ENCODE measurements around the gene BOK. TPM values are rescaled to one million over a fixed set of nuclear protein-coding genes. Genes with fewer than 3 reads are reported as not detected.
"Not testable (repeated sequence)": the region's sequence is repeated elsewhere in the genome, so short reads cannot be mapped to it uniquely, and the experiment has no call there.

Gene BOK
- total and polyA plus RNA-seq, 2 of the 4 experiments (the other 2 are of a cell fraction): 13.3 to 34.4 TPM

DNA sequence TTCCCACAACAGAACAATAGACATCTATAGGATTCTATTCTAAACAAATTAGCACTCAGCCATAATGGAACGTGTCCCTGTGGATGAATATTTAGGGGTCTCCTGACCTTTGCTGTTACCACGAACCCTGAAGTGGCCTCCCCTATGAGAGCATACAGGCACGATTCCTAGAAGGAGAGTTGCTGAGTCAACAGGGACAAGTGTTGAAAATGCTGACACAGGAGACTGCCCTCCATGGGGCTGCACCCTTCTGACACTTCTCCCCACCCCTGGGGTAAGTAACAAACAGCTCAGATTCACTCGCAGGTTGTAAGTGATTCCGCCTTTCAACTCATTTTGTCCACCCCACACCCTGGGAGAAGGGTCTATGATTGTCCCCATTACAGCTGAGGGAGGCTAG, 36.1 kb upstream of the BOK start:
- in situ Hi-C loops (cut with MboI; ENCODE audit: low sequenced_read_pairs): no loop called here
- DNase-seq (no peak), ATAC-seq (ENCODE audit: low read depth) (no peak)
- intact Hi-C loops (cut with micrococcal nuclease): no loop called here
- Histone ChIP-seq H4K8ac (ENCODE audit: low read depth in 2 of 2, low read length in 2 of 2) (no peak overlapping the region), H4K5ac (ENCODE audit: low read depth, low read length) (no peak overlapping the region), H2AK5ac (ENCODE audit: low read depth, low read length) (no peak overlapping the region), H3K4me1 (ENCODE audit: control insufficient read depth, insufficient read depth, low read length) (no peaks in the 10 kb centered on the region), H3K27me3 (ENCODE audit: control insufficient read depth, insufficient read depth, low read length) (no peaks in the 10 kb centered on the region; the same call in 1 of the 2 replicates), H3K4me3 (ENCODE audit: insufficient read depth, low read depth, low read length) (no peak overlapping the region), H3K4ac (ENCODE audit: low read depth, low read length) (no peak overlapping the region), H3K9me1 (ENCODE audit: insufficient read depth, low read length) (no peaks in the 10 kb centered on the region), H3K4me2 (ENCODE audit: low read depth, low read length) (no peak overlapping the region), H3K23ac (ENCODE audit: low read depth, low read length) (0 out of 2 replicates have a peak overlapping the region, but pooled peaks have one; percentile 2), H2BK15ac (ENCODE audit: low read depth, low read length) (no peak overlapping the region), H3K14ac (replicated peaks; ENCODE audit: low read depth, low read length) (no peak overlapping the region), H3K9me3 (ENCODE audit: control insufficient read depth, insufficient read depth, low read length) (peaks cover 2% of the 10 kb centered on the region; the same call in 1 of the 2 replicates), H3K9ac (ENCODE audit: low read depth, low read length) (no peak overlapping the region), H2BK20ac (ENCODE audit: low read depth, low read length) (no peak overlapping the region), H2AFZ (replicated peaks; ENCODE audit: low read length, poor library complexity) (no peak overlapping the region), H2BK120ac (ENCODE audit: low read depth, low read length) (no peak overlapping the region), H2AK9ac (replicated peaks; ENCODE audit: low read depth, low read length, poor library complexity) (no peak overlapping the region), H3K79me1 (ENCODE audit: low read depth in 1 of 2, low read length in 2 of 2) (no peaks in the 10 kb centered on the region), H4K20me1 (ENCODE audit: insufficient read depth, low read length) (no peaks in the 10 kb centered on the region), H4K91ac (ENCODE audit: insufficient read depth, low read depth, low read length) (no peak overlapping the region), H3K18ac (ENCODE audit: low read depth, low read length) (no peak overlapping the region), H2BK5ac (ENCODE audit: low read depth, low read length, poor library complexity, severe bottlenecking) (no peak overlapping the region), H3K56ac (ENCODE audit: extremely low read depth, insufficient read depth, low read length) (no peak overlapping the region), H3K36me3 (ENCODE audit: control insufficient read depth, insufficient read depth, low read length) (no peaks in the 10 kb centered on the region), H3K27ac (ENCODE audit: insufficient read depth, low read length) (no peak overlapping the region)
- ChIA-PET POLR2A (ENCODE audit: unreplicated experiment) (no interaction called here), CTCF (no interaction called here)
- no CpG with 5 or more reads among the region's 5 CpGs for WGBS, 2 experiments (ENCODE audit: extremely low coverage in 2 of 2, insufficient read length in 1 of 2)
- TF ChIP-seq BHLHE40 (IDR thresholded peaks at IDR 0.05; ENCODE audit: low read depth, low read length) (no peak), MAFK (IDR thresholded peaks at IDR 0.05; ENCODE audit: low read depth, low read length) (peak; percentile 38; the same call in 1 of the 2 replicates)
- dilution Hi-C loops (cut with HindIII; ENCODE audit: low sequenced_read_pairs, unreplicated experiment): no loop called here
- BruUV-seq (replicated peaks): no TSS peak

GRCh38 chr2:241525818-241526780, 32.4 kb upstream of the BOK start:
- H2BK5ac ChIP-seq (ENCODE audit: low read depth, low read length, poor library complexity, severe bottlenecking); H2AK9ac ChIP-seq (replicated peaks; ENCODE audit: low read depth, low read length, poor library complexity); H4K5ac ChIP-seq (ENCODE audit: low read depth, low read length); H3K9me3 ChIP-seq (ENCODE audit: control insufficient read depth, insufficient read depth, low read length); H3K23ac ChIP-seq (ENCODE audit: low read depth, low read length); H3K79me1 ChIP-seq (ENCODE audit: low read depth in 1 of 2, low read length in 2 of 2); in situ Hi-C loops (cut with MboI; ENCODE audit: low sequenced_read_pairs); POLR2A ChIA-PET (ENCODE audit: unreplicated experiment); H2AK5ac ChIP-seq (ENCODE audit: low read depth, low read length); H3K9ac ChIP-seq (ENCODE audit: low read depth, low read length); H3K4me3 ChIP-seq (ENCODE audit: insufficient read depth, low read depth, low read length); dilution Hi-C loops (cut with HindIII; ENCODE audit: low sequenced_read_pairs, unreplicated experiment); H4K8ac ChIP-seq (ENCODE audit: low read depth in 2 of 2, low read length in 2 of 2); H2BK20ac ChIP-seq (ENCODE audit: low read depth, low read length); H3K9me1 ChIP-seq (ENCODE audit: insufficient read depth, low read length); CTCF ChIA-PET; H4K91ac ChIP-seq (ENCODE audit: insufficient read depth, low read depth, low read length); H3K4me1 ChIP-seq (ENCODE audit: control insufficient read depth, insufficient read depth, low read length); H3K56ac ChIP-seq (ENCODE audit: extremely low read depth, insufficient read depth, low read length); DNase-seq; intact Hi-C loops (cut with micrococcal nuclease); H2AFZ ChIP-seq (replicated peaks; ENCODE audit: low read length, poor library complexity); H2BK120ac ChIP-seq (ENCODE audit: low read depth, low read length); H2BK15ac ChIP-seq (ENCODE audit: low read depth, low read length); H3K27me3 ChIP-seq (ENCODE audit: control insufficient read depth, insufficient read depth, low read length); H3K36me3 ChIP-seq (ENCODE audit: control insufficient read depth, insufficient read depth, low read length); ATAC-seq (ENCODE audit: low read depth); H3K14ac ChIP-seq (replicated peaks; ENCODE audit: low read depth, low read length); BruUV-seq (replicated peaks); H3K27ac ChIP-seq (ENCODE audit: insufficient read depth, low read length); H4K20me1 ChIP-seq (ENCODE audit: insufficient read depth, low read length); H3K4me2 ChIP-seq (ENCODE audit: low read depth, low read length); H3K4ac ChIP-seq (ENCODE audit: low read depth, low read length); H3K18ac ChIP-seq (ENCODE audit: low read depth, low read length): not testable (repeated sequence)
- 92% methylated on average over 11 of the region's 31 CpGs; no CpG with 5 or more reads in 1 of the 2 experiments for WGBS, 2 experiments (ENCODE audit: extremely low coverage in 2 of 2, insufficient read length in 1 of 2)
